GM10847 (cell line): ENCODE measurements around the gene LDLRAD4.

ENCODE experiments used
- POLR2A ChIP-seq: IDR thresholded peaks from 2 replicates; pipeline ENCODE4 v1.6.1; 2011; ENCODE audit not compliant: insufficient read length; ENCODE audit errors: extremely low read depth

Gene LDLRAD4

DNA sequence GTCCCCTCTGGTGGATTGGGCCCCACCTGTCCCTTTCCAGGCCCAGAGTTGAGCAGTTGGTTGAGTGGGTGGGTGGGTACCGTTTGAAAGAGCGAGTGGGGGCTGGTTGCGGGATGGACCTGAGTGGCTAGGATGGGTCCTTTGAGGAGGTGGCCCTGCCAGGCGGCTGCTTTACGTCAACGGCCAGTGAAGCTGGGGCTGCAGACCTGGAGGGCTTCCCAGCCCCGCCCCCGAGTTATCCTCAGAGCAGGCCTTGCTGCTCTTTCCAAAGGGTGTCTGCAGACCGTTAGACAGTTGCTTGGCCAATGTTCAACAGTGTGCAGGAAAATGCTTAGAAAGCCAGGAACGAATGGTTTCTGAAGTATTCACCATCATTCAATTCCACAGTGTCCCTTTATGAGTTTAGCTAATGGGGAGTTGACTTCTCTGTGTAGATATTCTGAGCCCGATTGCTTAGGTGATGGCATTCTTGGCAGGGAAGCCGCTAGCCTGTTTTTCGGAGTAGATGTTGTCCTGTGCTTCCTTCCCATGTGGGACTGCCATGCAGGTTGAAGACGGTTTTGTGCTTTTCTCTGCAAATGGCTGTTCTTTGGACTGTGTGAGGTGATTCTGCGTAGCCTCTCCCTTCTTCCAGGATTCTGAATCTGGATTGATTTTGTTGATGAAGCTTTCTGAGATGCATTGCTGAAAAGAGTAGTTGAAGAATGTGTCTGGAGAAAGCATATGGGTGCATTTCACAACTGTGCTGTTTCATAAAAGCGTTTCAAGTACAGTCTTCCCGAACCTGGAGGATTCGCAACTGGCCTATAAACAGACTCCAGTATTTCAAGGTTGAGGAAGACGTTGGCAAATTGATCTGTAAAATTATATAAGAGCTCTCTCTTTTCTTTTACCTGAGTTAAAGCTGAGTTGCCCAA is 45.8 kb downstream of the LDLRAD4 start:
- no peak for TF ChIP-seq POLR2A

DNA sequence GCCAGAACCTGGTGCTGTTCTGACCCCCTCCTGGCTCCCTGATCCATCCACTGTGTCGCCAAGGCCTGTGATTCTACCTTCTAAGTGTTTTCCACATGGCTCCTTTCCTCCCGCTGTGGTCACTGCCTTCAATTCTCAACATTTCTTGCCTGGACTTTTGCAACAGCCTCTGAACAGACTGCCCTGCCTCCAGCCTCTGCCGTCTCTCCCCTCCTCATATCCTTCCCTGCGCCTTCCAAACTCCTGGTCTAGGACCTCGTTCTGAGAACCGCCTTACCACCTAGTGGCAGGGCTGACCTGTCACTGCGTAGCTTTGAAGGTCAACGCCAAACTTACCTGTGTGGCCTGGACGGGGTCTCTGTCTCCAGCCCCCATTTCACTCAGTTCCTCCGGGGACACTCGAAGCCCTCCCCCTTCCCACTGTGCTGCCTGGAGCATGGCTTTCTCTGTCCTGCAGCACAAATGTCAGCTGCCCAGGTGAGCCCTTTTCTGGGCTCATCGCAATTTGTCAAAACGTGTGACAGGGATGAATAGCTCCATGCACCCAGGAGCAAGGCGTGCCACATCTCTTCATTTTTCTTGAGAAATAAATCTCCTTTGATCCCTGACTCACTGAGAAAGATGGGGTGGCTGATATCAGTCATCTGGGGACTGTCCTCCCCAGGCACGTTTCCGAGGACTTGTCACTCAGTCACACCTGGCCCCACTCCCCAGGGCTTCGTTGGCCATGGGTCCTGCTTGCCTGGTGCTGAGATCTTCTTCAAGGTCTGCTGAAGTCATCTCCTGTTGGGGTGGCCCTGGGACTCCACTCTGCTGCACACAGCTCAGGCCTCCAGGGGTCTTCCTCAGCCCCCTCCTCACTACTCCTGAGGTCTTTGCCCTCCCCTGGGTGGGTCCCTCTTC is 46.7 kb downstream of the LDLRAD4 start:
- no peak for TF ChIP-seq POLR2A

DNA sequence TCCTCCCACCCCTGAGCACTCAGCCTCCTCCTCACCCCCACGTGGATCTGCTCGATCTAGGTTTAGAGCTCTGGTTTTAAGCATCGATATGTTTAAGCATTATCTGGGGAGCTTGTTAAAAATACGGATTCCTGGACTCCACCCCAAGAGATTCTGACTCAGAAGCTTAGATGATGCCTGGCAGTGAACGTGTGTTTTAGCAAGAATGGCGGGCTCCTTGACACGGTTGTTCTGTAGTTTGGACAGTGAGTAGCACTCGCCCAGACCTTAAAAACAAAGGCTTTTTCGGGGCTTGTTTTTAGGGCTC is 47.3 kb downstream of the LDLRAD4 start:
- no peak for TF ChIP-seq POLR2A

DNA sequence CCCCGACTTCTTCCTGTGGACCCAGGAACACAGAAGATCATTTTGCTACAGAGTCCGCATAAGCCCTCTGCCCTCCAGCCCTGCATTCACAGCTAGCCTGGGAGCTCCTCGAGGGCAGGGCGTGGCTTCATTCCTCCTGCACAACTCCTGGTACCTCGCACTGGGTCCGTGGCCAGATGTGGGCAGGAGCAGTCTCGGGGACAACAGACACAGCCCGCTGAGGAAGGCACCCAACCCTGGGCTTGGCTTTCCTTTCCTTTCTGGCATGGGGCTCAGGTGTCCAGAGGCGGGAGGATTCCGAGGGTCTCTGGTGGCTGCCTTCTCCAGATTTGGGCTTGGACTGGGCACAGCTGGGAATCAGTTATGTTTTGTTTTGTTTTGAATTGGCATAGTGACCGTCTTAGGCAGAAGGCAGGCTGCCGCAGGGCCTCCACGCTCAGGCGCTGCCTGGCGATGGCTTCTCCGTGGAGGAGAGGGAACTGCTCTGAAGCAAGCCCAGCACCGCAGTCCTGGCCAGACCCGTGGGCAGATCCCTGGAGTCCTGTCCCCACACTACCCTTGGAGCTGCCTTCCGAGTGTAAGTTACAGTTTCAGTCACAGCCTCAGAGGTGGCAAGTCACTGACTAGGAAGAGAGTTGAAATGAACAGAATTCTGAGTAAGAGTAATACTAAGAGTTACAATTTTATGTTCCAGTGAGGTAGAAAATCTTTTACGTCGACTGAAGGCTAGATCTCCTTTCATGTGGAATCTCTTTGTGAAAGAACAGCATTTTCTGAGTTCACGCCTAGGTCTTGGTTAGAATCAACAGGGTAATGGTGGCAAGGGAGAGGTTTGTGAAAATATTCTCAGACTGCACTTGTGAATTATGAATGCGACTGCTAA is 47.9 kb downstream of the LDLRAD4 start:
- no peak for TF ChIP-seq POLR2A

DNA sequence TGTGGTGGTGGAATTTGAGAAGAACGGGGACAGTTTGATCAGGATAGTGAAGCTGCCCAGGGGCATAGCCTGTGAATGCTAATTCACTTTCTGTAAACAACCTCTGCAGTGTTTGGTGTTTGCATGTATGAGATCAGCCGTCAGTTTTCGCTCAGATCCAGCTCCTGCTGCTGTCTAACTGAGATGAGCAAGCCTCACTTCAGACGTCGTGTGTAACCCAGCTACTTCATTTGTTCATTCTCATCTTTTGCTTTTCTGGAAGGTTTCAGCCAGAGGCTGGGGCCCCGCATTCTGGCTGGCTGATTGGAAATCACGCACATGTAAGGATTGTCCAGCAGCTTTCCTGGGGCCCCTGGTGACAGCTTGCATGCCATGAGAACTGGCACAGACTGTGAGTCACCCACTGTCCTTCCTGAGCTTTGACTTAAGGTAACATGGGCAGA is 48.9 kb downstream of the LDLRAD4 start:
- TF ChIP-seq POLR2A: no peak

DNA sequence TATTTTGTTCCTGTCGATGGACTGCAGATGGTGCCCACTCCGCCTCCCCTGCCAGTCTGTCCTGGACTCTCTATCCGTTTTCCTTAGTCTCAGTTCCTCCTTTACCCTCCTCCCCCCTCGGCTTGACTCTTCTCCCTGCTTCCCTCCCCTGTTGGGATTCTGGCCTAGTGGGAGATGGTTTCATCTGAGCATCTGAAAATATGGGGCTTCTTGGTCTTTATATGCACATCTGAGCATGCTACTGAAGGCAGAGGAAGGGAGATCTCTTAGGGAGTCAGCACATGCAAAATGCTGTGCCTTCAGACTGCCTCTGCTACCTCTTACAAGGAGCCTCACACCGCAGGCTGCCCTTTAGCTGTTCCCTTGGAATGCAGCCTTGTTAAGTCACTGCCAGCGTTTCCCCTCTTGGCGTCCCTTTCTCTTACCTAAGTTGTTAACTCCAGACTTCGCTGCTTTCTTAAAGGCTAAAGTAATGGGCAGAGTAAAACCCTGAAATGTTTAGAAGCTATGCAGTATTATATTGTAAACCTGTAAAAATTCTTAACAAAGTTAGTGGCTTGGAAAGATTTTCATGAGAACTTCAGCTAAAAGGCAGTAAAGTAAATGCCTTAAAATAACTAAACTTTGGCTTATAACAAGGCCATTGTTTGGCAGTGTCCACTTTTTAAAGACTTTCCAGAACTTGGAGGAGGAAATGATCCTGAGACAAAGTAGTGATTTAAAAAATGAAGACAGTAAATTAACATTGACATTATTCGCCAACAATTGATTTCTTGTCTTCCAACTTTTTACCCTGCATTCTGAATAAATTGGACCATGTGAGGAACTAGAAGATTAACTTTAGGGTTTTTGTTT is 49.8 kb downstream of the LDLRAD4 start:
- no peak for TF ChIP-seq POLR2A

DNA sequence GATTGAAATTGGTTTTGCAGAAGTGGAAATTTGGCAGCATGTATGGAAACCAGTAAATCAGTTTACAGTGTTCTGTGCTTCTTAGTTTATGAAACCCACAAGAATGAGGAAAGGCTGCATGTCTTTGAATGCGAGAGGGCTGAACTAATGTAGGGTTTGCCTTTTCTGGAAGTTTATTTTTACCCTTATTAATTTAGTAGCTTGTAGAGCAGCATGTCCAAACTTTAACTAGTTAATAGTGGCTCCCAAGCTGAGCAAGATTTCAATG is 50.4 kb downstream of the LDLRAD4 start:
- no peak for TF ChIP-seq POLR2A

DNA sequence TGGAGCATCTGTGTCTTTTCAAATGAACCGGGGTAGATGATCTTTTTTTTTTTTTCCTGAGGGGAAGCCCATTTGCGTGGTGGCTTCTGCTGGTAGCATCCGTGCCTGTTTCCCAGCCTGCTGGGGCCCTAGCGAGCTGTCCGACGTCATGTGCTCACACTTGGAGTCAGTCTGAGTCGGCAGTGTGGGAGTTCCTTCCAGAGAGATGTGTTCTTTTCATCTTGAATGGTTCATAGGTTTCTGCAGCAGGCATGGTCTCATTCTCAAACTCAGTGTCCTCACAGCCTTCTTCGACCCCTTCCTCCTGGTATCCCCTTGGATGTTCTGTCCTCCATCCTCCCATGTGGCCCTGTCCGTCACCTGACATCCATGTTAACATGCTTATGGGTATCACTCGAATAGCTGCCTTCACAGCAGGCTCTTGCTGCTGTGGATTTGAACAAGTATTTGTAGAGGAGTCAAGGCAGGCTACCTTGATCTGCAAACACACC is 51.0 kb downstream of the LDLRAD4 start:
- TF ChIP-seq POLR2A: no peak

DNA sequence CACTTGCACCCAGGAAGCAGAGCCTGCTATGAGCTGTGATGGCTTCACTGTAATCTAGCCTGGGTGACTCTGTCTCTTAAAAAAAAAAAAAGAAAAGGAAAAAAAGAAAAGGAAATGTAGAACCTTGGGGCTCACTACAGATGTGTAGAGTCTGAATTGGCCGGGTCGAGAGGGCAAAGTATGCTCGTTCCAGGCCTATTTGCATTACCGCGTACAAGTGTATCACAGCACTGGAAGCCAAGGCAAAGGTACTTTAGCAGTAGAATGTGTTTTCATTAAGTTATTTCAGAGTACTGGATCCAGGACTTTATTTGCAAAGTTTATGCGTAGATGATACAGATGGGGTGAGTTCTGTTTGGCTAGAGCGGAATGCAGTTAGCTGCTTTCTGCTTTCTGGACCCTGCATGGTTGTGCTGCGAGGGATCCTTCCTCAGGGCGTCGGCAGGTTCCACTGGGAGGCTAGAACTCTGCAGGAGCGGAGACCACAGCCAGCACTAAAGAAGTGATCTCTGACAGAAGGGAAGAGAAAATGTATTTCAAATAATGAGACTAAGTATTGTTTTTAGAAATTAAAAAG is 51.8 kb downstream of the LDLRAD4 start:
- no peak for TF ChIP-seq POLR2A

DNA sequence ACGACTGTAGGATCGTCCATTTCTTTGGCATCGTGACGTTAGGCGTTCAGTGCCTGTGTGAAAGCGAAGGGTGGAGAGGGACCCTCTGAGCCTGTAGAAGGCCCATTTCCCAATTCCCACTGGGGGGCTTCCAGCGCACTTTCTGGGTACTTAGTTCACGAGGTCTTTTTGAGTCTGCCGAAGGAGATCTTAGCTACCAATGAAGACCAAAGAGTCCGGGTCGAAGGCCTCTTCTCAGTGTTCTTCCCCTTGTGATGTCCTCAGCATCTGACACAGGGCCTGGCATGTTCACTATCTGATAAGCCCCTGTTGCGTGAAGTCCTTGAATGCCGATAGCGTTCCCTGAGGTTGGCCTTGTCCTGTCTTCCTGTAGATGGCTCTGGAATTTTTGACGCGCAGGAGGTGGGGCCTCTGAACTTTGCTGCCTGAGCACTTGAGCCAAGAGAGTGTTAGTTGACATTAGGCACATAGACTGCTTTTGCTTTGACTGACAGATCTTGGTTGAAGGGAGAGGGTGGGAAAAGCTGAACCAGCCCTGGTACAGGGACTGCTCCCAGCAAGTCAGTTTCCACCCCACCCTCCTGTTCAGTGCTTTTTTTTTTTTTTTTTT is 52.8 kb downstream of the LDLRAD4 start:
- TF ChIP-seq POLR2A: no peak

DNA sequence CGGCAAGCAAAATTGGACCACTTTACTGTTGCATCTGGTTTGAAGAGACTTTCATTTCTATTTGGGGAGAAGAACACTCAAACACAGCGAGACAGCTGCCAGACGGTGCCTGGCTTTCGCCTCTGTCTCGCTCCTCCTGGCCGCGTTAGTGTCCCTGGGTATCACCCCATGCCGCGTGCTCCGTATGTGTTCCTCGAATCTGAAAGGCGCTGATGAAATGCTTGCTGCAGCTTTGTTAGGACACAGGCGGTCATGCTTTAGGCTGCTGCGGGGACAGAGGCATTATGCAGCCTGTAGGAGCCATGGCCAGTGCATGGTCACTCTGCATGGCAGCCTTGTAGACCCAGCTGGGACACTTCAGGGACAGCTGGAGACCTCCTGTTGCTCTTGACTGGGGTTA is 53.9 kb downstream of the LDLRAD4 start:
- no peak for TF ChIP-seq POLR2A

DNA sequence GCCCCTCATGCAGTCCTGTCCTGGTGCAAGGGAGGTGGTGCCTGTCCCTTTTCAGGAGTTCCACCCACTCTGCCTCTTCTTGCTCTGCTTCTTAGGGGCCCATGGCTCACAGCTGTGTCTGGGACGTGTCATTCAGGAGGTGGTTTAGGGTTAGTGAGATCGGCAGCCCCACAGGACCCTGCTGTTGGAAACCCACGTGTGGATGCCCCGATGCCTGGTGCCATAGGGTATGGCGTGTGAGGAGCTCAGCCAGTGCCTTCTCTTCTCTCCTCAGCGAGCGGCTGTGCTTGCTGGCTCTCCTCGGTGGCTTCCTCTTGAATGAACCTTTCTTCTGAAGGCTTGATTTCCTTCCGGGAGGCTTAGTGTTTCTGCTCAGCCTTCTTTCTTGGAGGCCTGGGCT is 55.2 kb downstream of the LDLRAD4 start:
- no peak for TF ChIP-seq POLR2A

DNA sequence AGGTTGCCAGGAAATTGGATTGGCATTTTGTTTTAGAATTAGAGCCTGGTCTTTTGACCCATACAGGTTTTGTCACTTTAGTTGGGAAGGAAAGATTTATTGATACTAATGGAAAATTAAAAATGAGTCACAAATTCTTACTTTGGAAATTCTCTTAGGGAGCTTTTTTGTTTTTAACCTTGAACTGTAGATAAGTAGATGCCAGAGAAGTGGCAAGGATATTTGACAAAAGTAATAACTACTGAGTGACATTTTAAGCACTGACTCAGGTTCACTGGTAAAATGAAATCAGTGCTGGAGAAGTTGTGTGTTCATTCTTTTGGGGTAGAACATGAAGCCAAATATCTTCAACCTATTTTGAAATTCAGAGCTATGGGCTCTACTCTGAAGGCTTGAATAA is 56.5 kb downstream of the LDLRAD4 start:
- TF ChIP-seq POLR2A: no peak
